B cell (primary cell): ENCODE results near the gene INTS14. TPM values are rescaled to one million over a fixed set of nuclear protein-coding genes. Genes with fewer than 3 reads are reported as not detected.

ENCODE experiments used
- ATAC-seq: fragments of 200-7000 bp; cut with Tn5 transposase; one replicate; pipeline ENCODE4 v1.10.0; 2021; ENCODE audit warnings: low read depth, mild to moderate bottlenecking, moderate number of reproducible peaks, moderate library complexity
- CTCF ChIA-PET: fragments of 350-600 bp; sonication (Branson Sonifier 250); formaldehyde crosslinking; loops from one replicate; lab custom pipeline; 2021; ENCODE audit warnings: antibody characterized with exemption, inconsistent platforms; lab: Charles Lee
- POLR2A ChIA-PET: fragments of 350-600 bp; sonication (Branson Sonifier 250); formaldehyde crosslinking; loops from one replicate; lab custom pipeline; 2021; ENCODE audit warnings: antibody characterized with exemption; lab: Charles Lee
- DNase-seq: peaks from one replicate; pipeline ENCODE4 v3.0.0; 2013
- H2AFZ ChIP-seq: 2 replicates; pipeline ENCODE4 v1.6.1; 2012; ENCODE audit warnings: mild to moderate bottlenecking, low read depth, low read length; ENCODE audit not compliant: insufficient read depth, poor library complexity, severe bottlenecking
- H3K27ac ChIP-seq, 2 donors: 1 replicate in 1 of 2; 2 replicates in 1 of 2; pipeline ENCODE4 v1.5.1; 2012 to 2013; ENCODE audit warnings: low read length in 2 of 2, mild to moderate bottlenecking in 2 of 2, moderate library complexity in 1 of 2
- H3K27me3 ChIP-seq, 4 experiments: fragments of 200-600 bp in 1 of 4; sonication (generic) in 1 of 4; replicated peaks in 1 of 4; 1 replicate in 2 of 4; 2 replicates in 2 of 4; pipeline versions ENCODE4 v1.6.1 to v1.7.0; 2013 to 2016; ENCODE audit warnings: low read length in 3 of 4, mild to moderate bottlenecking in 2 of 4, mixed read lengths in 1 of 4, moderate library complexity in 1 of 4; ENCODE audit not compliant: insufficient read depth in 4 of 4, control insufficient read depth in 3 of 4; ENCODE audit errors: control extremely low read depth in 1 of 4
- H3K36me3 ChIP-seq, 2 experiments: replicated peaks in 1 of 2; 1 replicate in 1 of 2; 2 replicates in 1 of 2; pipeline versions ENCODE4 v1.6.1 to v1.7.1; 2013; ENCODE audit warnings: low read length in 1 of 2; ENCODE audit not compliant: insufficient read depth in 2 of 2, control insufficient read depth in 1 of 2; ENCODE audit errors: control extremely low read depth in 1 of 2, extremely low read depth in 1 of 2
- H3K4me1 ChIP-seq, 2 donors: fragments of 200-600 bp in 1 of 2; sonication (generic) in 1 of 2; 1 replicate in 1 of 2; 2 replicates in 1 of 2; pipeline versions ENCODE4 v1.5.1 to v1.6.1; 2013 to 2017; ENCODE audit warnings: low read length in 2 of 2; ENCODE audit not compliant: control insufficient read depth in 2 of 2, insufficient read depth in 2 of 2
- H3K4me2 ChIP-seq: replicated peaks from 2 replicates; pipeline ENCODE3; 2012; ENCODE audit warnings: mild to moderate bottlenecking, low read depth, low read length; ENCODE audit not compliant: poor library complexity, severe bottlenecking
- H3K4me3 ChIP-seq, 5 experiments: fragments of 200-600 bp in 1 of 5; sonication (generic) in 1 of 5; 1 replicate in 3 of 5; 2 replicates in 2 of 5; pipeline versions ENCODE4 v1.5.1 to v1.7.0; 2011 to 2016; ENCODE audit warnings: low read length in 4 of 5, mild to moderate bottlenecking in 4 of 5, low read depth in 2 of 5, control low read depth in 1 of 5, moderate library complexity in 1 of 5; ENCODE audit not compliant: insufficient read depth in 1 of 5; ENCODE audit errors: control extremely low read depth in 1 of 5, extremely low read depth in 1 of 5
- H3K79me2 ChIP-seq: fragments of 200-600 bp; sonication (generic); one replicate; pipeline ENCODE4 v1.6.0; 2016; ENCODE audit warnings: low read length; ENCODE audit not compliant: control insufficient read depth, insufficient read depth
- H3K9ac ChIP-seq: fragments of 200-600 bp; sonication (generic); 2 replicates; pipeline ENCODE4 v1.6.1; 2017; ENCODE audit warnings: mild to moderate bottlenecking, low read length, moderate library complexity
- H3K9me3 ChIP-seq, 3 donors: one replicate each; pipeline versions ENCODE4 v1.6.1 to v1.7.1; 2013; ENCODE audit warnings: low read length in 2 of 3; ENCODE audit not compliant: control insufficient read depth in 2 of 3, insufficient read depth in 1 of 3; ENCODE audit errors: control extremely low read depth in 1 of 3
- H4K20me1 ChIP-seq: 2 replicates; pipeline ENCODE4 v1.6.0; 2012; ENCODE audit warnings: mild to moderate bottlenecking, low read length; ENCODE audit not compliant: insufficient read depth, control insufficient read depth, poor library complexity, severe bottlenecking
- H3K27ac Mint-ChIP-seq: one replicate; pipeline ENCODE4 v1.8.0; 2021; ENCODE audit warnings: mixed read lengths
- H3K27me3 Mint-ChIP-seq: one replicate; pipeline ENCODE4 v1.8.0; 2021; ENCODE audit warnings: mixed read lengths
- H3K4me1 Mint-ChIP-seq: one replicate; pipeline ENCODE4 v1.8.0; 2021; ENCODE audit warnings: mixed read lengths
- H3K4me3 Mint-ChIP-seq: one replicate; pipeline ENCODE4 v1.8.0; 2021; ENCODE audit warnings: mixed read lengths
- H3K9me3 Mint-ChIP-seq: one replicate; pipeline ENCODE4 v1.8.0; 2022; ENCODE audit warnings: mixed read lengths; ENCODE audit not compliant: insufficient read depth
- EZH2 ChIP-seq: IDR thresholded peaks from 2 replicates; pipeline ENCODE4 v1.6.1; 2012; ENCODE audit warnings: borderline replicate concordance, low read depth, mild to moderate bottlenecking, moderate library complexity, low read length; ENCODE audit not compliant: insufficient read depth, poor library complexity, severe bottlenecking
- WGBS: methylation state at CpG from one replicate; pipeline ENCODE4 v1.1.5; 2013; ENCODE audit warnings: missing lambda C conversion rate; ENCODE audit not compliant: insufficient coverage; 5-methylcytosine and 5-hydroxymethylcytosine counted together
- intact Hi-C: fragments of 100-400 bp; cut with micrococcal nuclease; formaldehyde crosslinking; loops from one replicate; pipeline ENCODE4 v1.10.0; 2022
- polyA plus RNA-seq: library from polyadenylated mRNA; depleted of rRNA; stranded (reverse); fragments of >200 nt; gene quantifications from 2 replicates; pipeline ENCODE4 v1.2.3, GENCODE V29; 2012
- total RNA-seq, 2 donors: library from RNA; stranded (reverse); fragments of 120-200 nt in 1 of 2; gene quantifications; 1 replicate in 1 of 2; 2 replicates in 1 of 2; pipeline versions ENCODE4 v1.2.3 to v1.2.4, GENCODE V29; 2013 to 2022
- TF ChIP-seq, protein P1 (sequence below): fragments of 200-600 bp; IDR thresholded peaks from one replicate; pipeline ENCODE4 v1.8.0; 2022; ENCODE audit warnings: antibody characterized with exemption, mild to moderate bottlenecking

The INTS14 gene
- total and polyA plus RNA-seq, 2 donors (not counting 1 experiment from before 2014, with no cell fraction given) = 19.3 to 39.0 TPM

DNA sequence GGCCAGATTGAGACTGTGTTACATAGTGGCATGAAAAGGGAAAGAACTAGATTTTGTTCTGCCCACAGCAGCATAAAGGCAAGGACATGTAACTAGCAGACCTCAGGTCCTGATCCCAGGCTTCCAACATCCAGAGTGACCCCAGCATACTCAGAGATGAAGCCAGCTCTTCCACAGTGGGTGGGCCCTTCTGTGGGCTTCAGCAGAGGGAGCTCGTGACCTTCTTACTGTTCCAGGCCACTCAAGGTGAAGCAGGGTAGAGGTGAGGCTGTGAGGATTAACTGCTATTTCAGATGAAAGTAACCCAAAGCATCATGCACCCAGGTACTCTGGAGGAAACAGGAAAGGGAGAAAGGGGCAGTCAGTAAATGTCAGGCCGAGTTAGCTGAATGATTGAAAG is 9.9 kb upstream of the INTS14 start:
- H3K9me3 Mint-ChIP-seq = no peaks in the 10 kb centered on the region
- TF ChIP-seq, protein P1, sequence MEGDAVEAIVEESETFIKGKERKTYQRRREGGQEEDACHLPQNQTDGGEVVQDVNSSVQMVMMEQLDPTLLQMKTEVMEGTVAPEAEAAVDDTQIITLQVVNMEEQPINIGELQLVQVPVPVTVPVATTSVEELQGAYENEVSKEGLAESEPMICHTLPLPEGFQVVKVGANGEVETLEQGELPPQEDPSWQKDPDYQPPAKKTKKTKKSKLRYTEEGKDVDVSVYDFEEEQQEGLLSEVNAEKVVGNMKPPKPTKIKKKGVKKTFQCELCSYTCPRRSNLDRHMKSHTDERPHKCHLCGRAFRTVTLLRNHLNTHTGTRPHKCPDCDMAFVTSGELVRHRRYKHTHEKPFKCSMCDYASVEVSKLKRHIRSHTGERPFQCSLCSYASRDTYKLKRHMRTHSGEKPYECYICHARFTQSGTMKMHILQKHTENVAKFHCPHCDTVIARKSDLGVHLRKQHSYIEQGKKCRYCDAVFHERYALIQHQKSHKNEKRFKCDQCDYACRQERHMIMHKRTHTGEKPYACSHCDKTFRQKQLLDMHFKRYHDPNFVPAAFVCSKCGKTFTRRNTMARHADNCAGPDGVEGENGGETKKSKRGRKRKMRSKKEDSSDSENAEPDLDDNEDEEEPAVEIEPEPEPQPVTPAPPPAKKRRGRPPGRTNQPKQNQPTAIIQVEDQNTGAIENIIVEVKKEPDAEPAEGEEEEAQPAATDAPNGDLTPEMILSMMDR = no peak
- TF ChIP-seq EZH2 = no peak
- ChIA-PET CTCF (interaction anchor here (0.8 kb wide), 1 partner anchor 18 kb away, joined by 3 read pairs; no protein-coding TSS in a partner anchor), POLR2A (no interaction called here)
- no peak for ATAC-seq
- no peaks in the 10 kb centered on the region for H3K36me3 ChIP-seq
- intact Hi-C loops = no loop called here
- no peak overlapping the region for H3K9ac ChIP-seq
- H3K9me3 ChIP-seq = no peaks in the 10 kb centered on the region
- H3K4me2 ChIP-seq = no peak overlapping the region
- no peak overlapping the region for H3K27ac ChIP-seq
- no peaks in the 10 kb centered on the region for H3K27me3 ChIP-seq
- no peak overlapping the region for H2AFZ ChIP-seq
- H3K4me1 ChIP-seq = no peaks in the 10 kb centered on the region
- H3K27me3 Mint-ChIP-seq = no peaks in the 10 kb centered on the region
- DNase-seq = no peak
- 83% methylated on average over 1 of the region's 2 CpGs for WGBS
- no peaks in the 10 kb centered on the region for H3K79me2 ChIP-seq
- no peaks in the 10 kb centered on the region for H3K4me1 Mint-ChIP-seq
- no peak overlapping the region for H3K4me3 ChIP-seq
- H3K4me3 Mint-ChIP-seq = no peak overlapping the region
- H4K20me1 ChIP-seq = no peaks in the 10 kb centered on the region
- H3K27ac Mint-ChIP-seq = no peak overlapping the region

DNA sequence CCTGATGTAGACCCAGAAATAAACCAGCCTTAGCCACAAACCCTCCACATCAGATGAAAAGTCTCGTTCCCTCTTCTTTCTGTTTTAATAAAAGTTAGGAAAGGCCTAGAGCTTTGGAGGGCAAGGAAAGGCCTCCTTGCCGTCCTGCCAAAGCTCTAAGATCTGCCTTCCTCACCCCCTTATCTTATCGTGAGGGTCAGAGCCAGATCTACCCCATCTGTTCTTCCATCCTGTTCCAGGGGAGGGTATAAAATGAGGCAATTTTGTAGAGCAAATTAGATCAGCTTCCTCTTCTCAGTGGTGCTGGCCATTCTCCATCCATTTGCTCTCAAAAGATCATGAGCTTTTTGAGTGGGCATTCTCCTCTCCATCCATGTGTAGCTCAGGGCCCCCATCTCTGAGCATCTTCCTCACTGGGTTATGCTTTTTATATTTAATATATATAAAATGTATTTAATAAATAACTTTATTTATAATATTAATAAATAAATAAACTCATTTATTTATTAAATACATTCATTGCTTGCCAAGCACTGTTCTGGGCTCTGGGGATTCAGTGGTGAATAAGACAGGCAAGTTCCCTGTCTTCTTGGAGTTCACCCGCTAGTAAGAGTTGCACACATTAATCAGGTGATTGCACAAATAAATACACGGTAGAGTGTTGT is 8.8 kb upstream of the INTS14 start:
- H3K4me3 ChIP-seq = no peak overlapping the region
- no peaks in the 10 kb centered on the region for H3K79me2 ChIP-seq
- TF ChIP-seq, protein P1 = no peak
- TF ChIP-seq EZH2 = no peak
- ATAC-seq (no peak), DNase-seq (no peak)
- Mint-ChIP-seq H3K4me1 (no peaks in the 10 kb centered on the region), H3K27ac (no peak overlapping the region), H3K4me3 (no peak overlapping the region), H3K9me3 (no peaks in the 10 kb centered on the region), H3K27me3 (no peaks in the 10 kb centered on the region)
- H3K9me3 ChIP-seq = no peaks in the 10 kb centered on the region
- no peak overlapping the region for H3K27ac ChIP-seq
- ChIA-PET POLR2A (no interaction called here), CTCF (interaction anchor here (1.3 kb wide), 1 partner anchor 9 kb away, joined by 3 read pairs; no protein-coding TSS in a partner anchor)
- H3K36me3 ChIP-seq = no peaks in the 10 kb centered on the region
- no peaks in the 10 kb centered on the region for H3K27me3 ChIP-seq
- intact Hi-C loops = no loop called here
- WGBS = 100% methylated on average over 2 of the region's 5 CpGs
- H3K9ac ChIP-seq = no peak overlapping the region
- no peaks in the 10 kb centered on the region for H3K4me1 ChIP-seq
- H2AFZ ChIP-seq = no peak overlapping the region
- no peak overlapping the region for H3K4me2 ChIP-seq
- no peaks in the 10 kb centered on the region for H4K20me1 ChIP-seq
